Lung microvascular endothelial cell (primary cell): ENCODE results near the gene TNK2. TPM values are rescaled to one million over a fixed set of nuclear protein-coding genes. Genes with fewer than 3 reads are reported as not detected.
"Not testable (repeated sequence)": the region's sequence is repeated elsewhere in the genome, so short reads cannot be mapped to it uniquely, and the experiment has no call there.

ENCODE experiments used
- DNase-seq, 2 donors: peaks; one replicate each; pipeline versions ENCODE4 v3.0.0 to v3.0.0-alpha.2; 2010; ENCODE audit warnings: low read depth in 2 of 2
- total RNA-seq: library from RNA; depleted of rRNA; stranded (reverse); fragments of >200 nt; gene quantifications from 2 replicates; pipeline ENCODE4 v1.2.1, GENCODE V29; 2014

TNK2 gene
- total RNA-seq, 1 donor from 2014 or later, result 16.1 TPM

GRCh38 chr3:195822131-195822696 lies 86.1 kb downstream of the TNK2 start:
- no peak for DNase-seq

DNA sequence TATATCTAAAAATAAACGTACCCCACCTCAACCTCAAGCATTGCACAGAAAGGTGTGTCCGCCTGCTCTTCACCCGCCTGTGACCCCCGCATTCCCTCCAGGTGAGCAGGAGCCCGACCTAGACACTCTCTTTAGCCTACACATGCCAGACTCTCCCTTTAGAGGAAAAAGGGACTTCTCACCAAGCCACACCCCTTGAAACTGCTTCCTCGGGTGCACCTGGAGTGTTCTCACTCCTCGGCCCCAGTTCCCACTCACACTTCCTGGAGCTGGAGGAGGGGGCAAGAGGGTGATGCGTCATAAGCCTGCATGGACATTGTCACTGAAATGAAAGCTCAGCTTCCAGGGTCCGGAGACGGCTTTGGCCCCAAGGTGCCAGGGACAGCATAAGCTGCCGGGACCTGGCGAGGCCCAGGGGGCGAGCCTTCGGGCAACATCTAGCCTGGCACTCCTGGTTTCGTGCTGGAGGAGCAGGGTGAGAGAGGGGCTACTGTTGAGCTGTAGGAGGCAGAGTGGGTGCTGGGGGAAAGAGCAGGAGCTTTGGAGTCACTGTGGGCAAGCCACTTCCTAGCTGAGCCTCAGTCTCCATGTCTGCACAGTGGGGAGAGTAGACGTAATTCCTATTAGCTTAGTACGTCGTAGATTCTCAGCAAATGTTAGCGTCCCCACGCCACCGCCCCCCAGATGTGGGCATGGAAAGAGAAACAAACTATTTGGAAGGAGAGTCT lies 86.8 kb downstream of the TNK2 start:
- no peak for DNase-seq

GRCh38 chr3:195820901-195821300 lies 87.5 kb downstream of the TNK2 start:
- DNase-seq, result no peak

- DNase-seq, result no peak
These were observed 88.2 kb downstream of the TNK2 start for GRCh38 chr3:195820186-195820585.

DNA sequence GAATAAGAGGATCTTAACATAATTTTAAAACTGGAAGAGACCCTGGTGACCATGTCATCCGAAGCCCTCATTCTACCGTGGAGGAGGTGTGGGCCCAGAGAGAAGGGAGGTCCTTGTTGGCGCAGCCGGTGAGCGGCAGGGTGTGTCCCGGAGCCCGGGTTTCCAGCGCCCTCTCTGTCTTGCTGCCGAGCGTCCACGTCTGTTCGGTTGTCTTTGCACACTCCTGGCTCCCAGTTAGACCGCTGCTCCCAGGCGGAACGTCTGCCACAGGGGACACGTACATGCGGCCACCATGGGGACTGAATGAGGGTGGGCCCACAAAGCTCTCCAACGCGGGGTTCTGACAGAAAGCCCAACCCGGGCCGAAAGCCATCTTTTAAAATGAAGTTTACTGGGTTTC lies 90.0 kb downstream of the TNK2 start:
- no peak for DNase-seq

GRCh38 chr3:195817578-195818135 lies 90.7 kb downstream of the TNK2 start:
- no peak for DNase-seq

DNA sequence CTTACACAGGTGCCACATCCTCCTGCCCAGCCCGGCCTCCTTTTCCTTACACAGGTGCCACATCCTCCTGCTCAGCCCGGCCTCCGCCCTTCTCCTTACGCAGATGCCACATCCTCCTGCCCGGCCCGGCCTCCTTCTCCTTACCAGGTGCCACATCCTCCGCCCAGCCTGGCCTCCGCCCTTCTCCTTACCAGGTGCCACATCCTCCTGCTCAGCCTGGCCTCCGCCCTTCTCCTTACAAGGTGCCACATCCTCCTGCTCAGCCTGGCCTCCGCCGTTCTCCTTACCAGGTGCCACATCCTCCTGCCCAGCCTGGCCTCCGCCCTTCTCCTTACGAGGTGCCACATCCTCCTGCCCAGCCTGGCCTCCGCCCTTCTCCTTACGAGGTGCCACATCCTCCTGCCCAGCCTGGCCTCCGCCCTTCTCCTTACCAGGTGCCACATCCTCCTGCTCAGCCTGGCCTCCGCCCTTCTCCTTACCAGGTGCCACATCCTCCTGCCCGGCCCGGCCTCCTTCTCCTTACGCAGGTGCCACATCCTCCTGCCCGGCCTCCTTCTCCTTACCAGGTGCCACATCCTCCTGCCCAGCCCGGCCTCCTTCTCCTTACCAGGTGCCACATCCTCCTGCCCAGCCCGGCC lies 92.0 kb downstream of the TNK2 start:
- DNase-seq, result not testable (repeated sequence)

GRCh38 chr3:195815169-195815771 lies 93.1 kb downstream of the TNK2 start:
- no peak for DNase-seq

DNA sequence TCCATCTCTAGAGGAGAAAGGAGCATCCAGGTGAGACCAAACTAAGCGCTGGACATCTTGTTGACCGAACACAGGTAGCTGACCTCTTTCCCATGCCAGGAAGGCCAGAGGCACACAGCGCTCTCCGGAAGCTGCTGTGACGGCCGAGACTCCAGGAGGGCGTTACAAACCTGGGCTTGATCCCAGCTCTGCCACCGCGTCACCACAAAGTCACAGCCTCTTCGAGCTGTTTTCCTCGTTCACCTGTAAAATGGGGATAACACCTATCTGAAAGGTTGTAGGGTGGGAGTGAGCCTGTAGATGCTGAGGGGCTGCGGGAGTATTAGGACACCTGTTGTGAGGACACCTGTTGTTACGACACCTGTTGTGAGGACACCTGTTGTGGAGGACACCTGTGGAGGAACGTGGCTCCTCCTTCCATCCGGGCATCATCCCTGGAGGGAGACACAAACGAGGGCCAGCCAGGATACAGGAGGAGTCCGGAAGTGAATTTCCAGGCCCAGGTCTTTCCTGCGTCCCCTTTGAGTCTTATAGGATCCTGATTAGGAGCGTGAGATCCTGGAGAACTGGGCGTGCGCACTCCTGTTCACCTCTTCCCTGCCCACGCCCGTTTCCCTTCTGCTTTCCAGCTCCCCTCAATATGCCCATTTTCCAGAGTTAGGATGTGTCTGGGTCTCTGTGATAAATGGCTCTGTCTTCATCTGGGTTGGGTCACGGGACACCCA lies 94.3 kb downstream of the TNK2 start:
- no peak for DNase-seq

Other genes starting within 250 kb of the TNK2 start
- under 0.01 TPM in 2 replicates for gene MUC20, start 187.6 kb downstream of the TNK2 start, total RNA-seq
- not detected in 2 replicates for gene MUC4, start 96.6 kb downstream of the TNK2 start, total RNA-seq
- 137 and 139 TPM in 2 replicates for gene TFRC, start 173.5 kb upstream of the TNK2 start, total RNA-seq